A549 (cell line): ENCODE measurements around the gene PDZD7.

Source experiments
- CTCF ChIP-seq: fragments of >200 bp; sonication (Bioruptor Twin); formaldehyde crosslinking; IDR thresholded peaks from 3 replicates; pipeline ENCODE4 v1.5.1; 2016
- HMGXB4 ChIP-seq: fragments of 250-450 bp; sonication (Bioruptor Pico); IDR thresholded peaks from 2 replicates; pipeline ENCODE4 v1.5.0; 2021; ENCODE audit warnings: mild to moderate bottlenecking, moderate library complexity, borderline replicate concordance
- NFE2L2 ChIP-seq: fragments of 150-350 bp; conservative IDR thresholded peaks from 2 replicates; pipeline ENCODE4 v1.6.1; 2014; ENCODE audit warnings: low read length
- POLR2A ChIP-seq: IDR thresholded peaks from 2 replicates; pipeline ENCODE4 v1.6.1; 2012; ENCODE audit warnings: mild to moderate bottlenecking, low read length
- ZSCAN20 ChIP-seq: fragments of 250-450 bp; sonication (Bioruptor Pico); IDR thresholded peaks from 2 replicates; pipeline ENCODE4 v1.8.0; 2022; ENCODE audit warnings: mild to moderate bottlenecking, moderate library complexity

- TF ChIP-seq POLR2A (peak; percentile 61), ZSCAN20 (CRISPR knock-in tag) (no peak), CTCF (peak; percentile 83), NFE2L2 (no peak), HMGXB4 (CRISPR knock-in tag) (peak; percentile 88; the same call in 1 of the 2 replicates)
Observed at GRCh38 chr10:100998991-100999741, 31.8 kb downstream of the PDZD7 start.
